Measurements from ENCODE around the gene CCND1.

Gene CCND1

DNA sequence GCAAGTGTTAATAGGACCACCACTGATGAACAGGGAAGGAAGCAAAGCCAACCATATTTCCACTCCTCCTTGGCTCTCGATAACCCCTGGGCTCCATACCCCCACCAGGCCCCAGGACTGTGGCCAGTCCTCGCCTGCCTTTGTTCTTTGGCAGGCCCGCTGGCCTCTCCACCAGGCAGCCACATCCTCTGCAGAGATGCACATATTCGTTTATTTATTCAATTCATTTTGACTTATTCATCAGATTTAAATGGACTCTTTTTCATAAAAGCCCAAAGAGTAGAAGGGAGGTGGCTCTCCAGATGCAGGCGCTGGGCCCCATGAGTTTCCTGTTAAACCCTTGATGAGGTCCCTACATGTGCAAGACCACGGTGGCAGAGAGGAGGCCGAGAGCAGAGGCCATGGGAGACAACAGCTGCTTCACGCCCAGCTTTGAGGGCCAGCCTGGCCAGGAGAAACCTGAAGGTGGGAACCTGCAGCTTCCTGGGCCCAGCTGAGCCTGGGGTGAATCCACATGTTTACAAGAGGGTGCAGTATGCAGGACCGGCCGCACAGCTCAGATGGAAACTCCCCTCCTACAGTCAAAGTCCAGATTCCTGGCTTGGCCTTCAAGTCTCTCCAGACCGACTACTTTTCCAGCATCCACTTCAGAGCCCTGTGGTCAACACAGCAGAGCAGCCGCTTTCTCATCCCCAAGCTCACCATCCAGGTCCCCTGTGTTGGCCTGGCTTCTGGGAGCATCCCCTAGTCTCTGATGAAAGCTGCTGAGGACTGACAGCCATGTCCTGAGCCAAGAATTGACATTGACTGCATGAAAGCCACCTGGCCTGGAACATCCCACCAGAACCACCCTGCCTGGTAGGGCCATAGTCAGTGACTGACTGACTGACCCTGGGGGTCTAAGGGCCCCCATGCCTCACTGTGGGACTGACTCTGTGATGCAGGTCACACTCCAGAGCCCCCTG lies 39.7 kb upstream of the CCND1 start:
- H3K27ac ChIP-seq (replicated peaks; ENCODE audit: low read length), result no peak overlapping the region
- H3K9ac ChIP-seq (ENCODE audit: low read depth, low read length, poor library complexity), result no peak overlapping the region
- H2BK5ac ChIP-seq (ENCODE audit: low read length), result peak overlapping the region; percentile 43
- H3K36me3 ChIP-seq (replicated peaks in 1 of 2; ENCODE audit: control insufficient read depth in 2 of 2, insufficient read depth in 2 of 2, low read length in 2 of 2), result no peaks in the 10 kb centered on the region
- peak overlapping the region; percentile 25 for H3K23ac ChIP-seq (ENCODE audit: low read depth, low read length, poor library complexity)
- H3K4me2 ChIP-seq (ENCODE audit: insufficient read depth, low read length, poor library complexity, severe bottlenecking), result no peak overlapping the region
- peak overlapping the region; percentile 33 for H2BK15ac ChIP-seq (ENCODE audit: low read length)
- peak overlapping the region; percentile 50 for H2AK5ac ChIP-seq (ENCODE audit: low read depth, low read length)
- no peak overlapping the region for H3K4ac ChIP-seq (ENCODE audit: low read length)
- peak overlapping the region; percentile 7 for H3K18ac ChIP-seq (ENCODE audit: low read length)
- no peaks in the 10 kb centered on the region for H3K79me1 ChIP-seq (ENCODE audit: low read depth, low read length)
- H2BK12ac ChIP-seq (ENCODE audit: low read length), result no peak overlapping the region
- no peak overlapping the region for H3K14ac ChIP-seq (ENCODE audit: low read length)
- WGBS, 2 donors (ENCODE audit: extremely low coverage in 2 of 2, insufficient read length in 2 of 2, insufficient replicate concordance in 1 of 2), result no CpG with 5 or more reads among the region's 12 CpGs
- H3K27me3 ChIP-seq (ENCODE audit: control insufficient read depth in 3 of 3, insufficient read depth in 3 of 3, low read depth in 1 of 3, low read length in 3 of 3), result no peaks in the 10 kb centered on the region
- H2BK120ac ChIP-seq (ENCODE audit: low read depth, low read length), result no peak overlapping the region
- peaks cover 9 to 17% of the 10 kb centered on the region in 2 donors for H3K4me1 ChIP-seq (ENCODE audit: control insufficient read depth in 2 of 2, insufficient read depth in 1 of 2, low read depth in 1 of 2, low read length in 2 of 2)
- H4K8ac ChIP-seq (ENCODE audit: low read depth, low read length), result no peak overlapping the region
- no peak overlapping the region for H3K4me3 ChIP-seq (ENCODE audit: low read length in 2 of 2)
- H4K91ac ChIP-seq (ENCODE audit: low read depth, low read length, poor library complexity), result no peak overlapping the region
- peaks cover 4 to 15% of the 10 kb centered on the region in 2 donors for H3K9me3 ChIP-seq (replicated peaks in 1 of 2; ENCODE audit: control insufficient read depth in 2 of 2, insufficient read depth in 1 of 2, low read depth in 1 of 2, low read length in 2 of 2)
- DNase-seq (ENCODE audit: low spot score), result no peak
- H2AFZ ChIP-seq (ENCODE audit: low read length), result no peak overlapping the region

DNA sequence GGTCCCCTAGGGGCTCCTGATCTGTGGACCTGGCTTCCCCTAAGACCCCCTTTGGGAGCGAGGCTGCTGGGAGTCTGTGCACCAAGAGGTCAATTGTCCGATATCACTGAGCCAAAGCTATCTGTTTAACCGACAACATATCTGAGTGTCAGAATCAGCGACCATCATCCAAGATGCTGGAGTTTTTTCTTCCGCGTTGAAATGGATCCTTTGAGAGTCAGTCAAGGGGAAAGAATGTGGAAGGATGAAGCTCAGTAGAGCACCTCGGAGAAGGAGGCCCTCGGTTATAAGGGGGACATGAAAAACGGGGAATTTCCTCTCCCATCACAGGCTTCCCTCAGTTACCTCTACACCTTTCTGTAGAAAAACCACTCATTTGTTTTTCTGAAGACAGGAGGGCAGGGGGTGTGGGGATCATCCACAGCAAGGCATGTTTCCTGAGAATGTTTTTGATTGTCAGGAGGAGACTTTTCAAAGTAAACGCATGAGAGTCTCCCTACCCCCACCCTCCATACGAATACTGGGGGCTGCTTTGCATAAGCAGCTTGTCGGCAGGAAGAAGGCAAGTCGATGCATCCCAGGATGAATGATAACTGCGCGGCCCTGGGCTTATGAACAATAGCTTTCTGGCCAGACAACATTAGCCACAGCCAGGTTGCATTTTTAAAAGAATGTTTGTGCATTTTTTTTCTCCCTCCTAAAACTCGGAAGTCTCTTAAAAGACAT lies 37.7 kb upstream of the CCND1 start:
- H4K91ac ChIP-seq (ENCODE audit: low read depth, low read length, poor library complexity), result no peak overlapping the region
- H3K4me2 ChIP-seq (ENCODE audit: insufficient read depth, low read length, poor library complexity, severe bottlenecking), result peak overlapping the region; percentile 20
- H3K4me1 ChIP-seq (ENCODE audit: control insufficient read depth in 2 of 2, insufficient read depth in 1 of 2, low read depth in 1 of 2, low read length in 2 of 2), result peaks cover 9 to 17% of the 10 kb centered on the region in 2 donors
- peaks cover 4 to 15% of the 10 kb centered on the region in 2 donors for H3K9me3 ChIP-seq (replicated peaks in 1 of 2; ENCODE audit: control insufficient read depth in 2 of 2, insufficient read depth in 1 of 2, low read depth in 1 of 2, low read length in 2 of 2)
- H3K27ac ChIP-seq (replicated peaks; ENCODE audit: low read length), result no peak overlapping the region
- WGBS, 2 donors (ENCODE audit: extremely low coverage in 2 of 2, insufficient read length in 2 of 2, insufficient replicate concordance in 1 of 2), result no CpG with 5 or more reads among the region's 16 CpGs
- H2BK120ac ChIP-seq (ENCODE audit: low read depth, low read length), result no peak overlapping the region
- no peak overlapping the region for H3K18ac ChIP-seq (ENCODE audit: low read length)
- no peak overlapping the region for H2AK5ac ChIP-seq (ENCODE audit: low read depth, low read length)
- DNase-seq (ENCODE audit: low spot score), result no peak
- H3K4ac ChIP-seq (ENCODE audit: low read length), result no peak overlapping the region
- no peak overlapping the region for H2BK15ac ChIP-seq (ENCODE audit: low read length)
- no peak overlapping the region for H2BK5ac ChIP-seq (ENCODE audit: low read length)
- H4K8ac ChIP-seq (ENCODE audit: low read depth, low read length), result no peak overlapping the region
- H2AFZ ChIP-seq (ENCODE audit: low read length), result peak overlapping the region; percentile 67
- no peak overlapping the region for H3K9ac ChIP-seq (ENCODE audit: low read depth, low read length, poor library complexity)
- no peak overlapping the region for H3K23ac ChIP-seq (ENCODE audit: low read depth, low read length, poor library complexity)
- no peak overlapping the region for H3K14ac ChIP-seq (ENCODE audit: low read length)
- H3K27me3 ChIP-seq (ENCODE audit: control insufficient read depth in 3 of 3, insufficient read depth in 3 of 3, low read depth in 1 of 3, low read length in 3 of 3), result no peaks in the 10 kb centered on the region
- peak overlapping the region in 1 of 2 donors; percentile 9 for H3K4me3 ChIP-seq (ENCODE audit: low read length in 2 of 2)
- H3K79me1 ChIP-seq (ENCODE audit: low read depth, low read length), result no peaks in the 10 kb centered on the region
- H3K36me3 ChIP-seq (replicated peaks in 1 of 2; ENCODE audit: control insufficient read depth in 2 of 2, insufficient read depth in 2 of 2, low read length in 2 of 2), result no peaks in the 10 kb centered on the region
- H2BK12ac ChIP-seq (ENCODE audit: low read length), result no peak overlapping the region

DNA sequence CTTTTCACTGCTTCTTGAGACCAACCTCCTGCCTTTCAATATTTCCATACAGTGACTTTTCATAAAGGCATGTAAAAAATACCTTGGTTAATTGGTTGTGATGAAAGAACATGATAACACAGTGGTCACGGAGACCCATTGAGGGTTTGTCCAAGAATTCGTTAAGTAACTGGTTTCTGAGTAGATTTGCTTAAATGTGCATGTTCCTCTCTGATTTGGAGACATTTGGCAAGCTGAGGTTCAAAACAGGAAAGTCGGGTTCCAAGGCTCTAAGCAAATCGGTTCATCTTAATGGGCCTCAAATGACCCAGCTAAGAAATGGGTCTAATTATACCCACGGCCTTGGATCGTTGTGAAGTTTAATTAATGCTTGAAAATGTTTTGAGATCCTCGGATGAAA lies 36.9 kb upstream of the CCND1 start:
- Histone ChIP-seq H3K79me1 (ENCODE audit: low read depth, low read length) (no peaks in the 10 kb centered on the region), H3K27me3 (ENCODE audit: control insufficient read depth in 3 of 3, insufficient read depth in 3 of 3, low read depth in 1 of 3, low read length in 3 of 3) (no peaks in the 10 kb centered on the region), H4K8ac (ENCODE audit: low read depth, low read length) (no peak overlapping the region), H3K4me1 (ENCODE audit: control insufficient read depth in 2 of 2, insufficient read depth in 1 of 2, low read depth in 1 of 2, low read length in 2 of 2) (peaks cover 9 to 17% of the 10 kb centered on the region in 2 donors), H2BK120ac (ENCODE audit: low read depth, low read length) (no peak overlapping the region), H3K18ac (ENCODE audit: low read length) (no peak overlapping the region), H2BK12ac (ENCODE audit: low read length) (no peak overlapping the region), H3K27ac (replicated peaks; ENCODE audit: low read length) (no peak overlapping the region), H2AFZ (ENCODE audit: low read length) (peak overlapping the region; percentile 67), H3K4me3 (ENCODE audit: low read length in 2 of 2) (no peak overlapping the region), H3K4me2 (ENCODE audit: insufficient read depth, low read length, poor library complexity, severe bottlenecking) (no peak overlapping the region), H2BK15ac (ENCODE audit: low read length) (no peak overlapping the region), H3K14ac (ENCODE audit: low read length) (no peak overlapping the region), H3K36me3 (replicated peaks in 1 of 2; ENCODE audit: control insufficient read depth in 2 of 2, insufficient read depth in 2 of 2, low read length in 2 of 2) (no peaks in the 10 kb centered on the region), H3K23ac (ENCODE audit: low read depth, low read length, poor library complexity) (no peak overlapping the region), H2AK5ac (ENCODE audit: low read depth, low read length) (no peak overlapping the region), H2BK5ac (ENCODE audit: low read length) (no peak overlapping the region), H4K91ac (ENCODE audit: low read depth, low read length, poor library complexity) (no peak overlapping the region), H3K9ac (ENCODE audit: low read depth, low read length, poor library complexity) (no peak overlapping the region), H3K9me3 (replicated peaks in 1 of 2; ENCODE audit: control insufficient read depth in 2 of 2, insufficient read depth in 1 of 2, low read depth in 1 of 2, low read length in 2 of 2) (peaks cover 4 to 15% of the 10 kb centered on the region in 2 donors), H3K4ac (ENCODE audit: low read length) (no peak overlapping the region)
- WGBS, 2 donors (ENCODE audit: extremely low coverage in 2 of 2, insufficient read length in 2 of 2, insufficient replicate concordance in 1 of 2), result no CpG with 5 or more reads among the region's 7 CpGs
- DNase-seq (ENCODE audit: low spot score), result no peak

Data from neuronal stem cell (in vitro differentiated cells).